ENCODE results near the gene MKLN1. TPM values are rescaled to one million over a fixed set of nuclear protein-coding genes. Genes with fewer than 3 reads are reported as not detected.
"Not testable (repeated sequence)": the region's sequence is repeated elsewhere in the genome, so short reads cannot be mapped to it uniquely, and the experiment has no call there.

MKLN1 gene
- total and polyA plus RNA-seq, 5 donors from 2014 or later = 24.5 to 58.9 (median 34.8) TPM

- Mint-ChIP-seq H3K9me3 (no peaks in the 10 kb centered on the region), H3K4me1 (peaks cover 6 to 49% (median 28%) of the 10 kb centered on the region in 4 donors), H3K27ac (peak overlapping the region in 2 of 3 donors; percentile 69 to 79), H3K36me3 (no peaks in the 10 kb centered on the region), H3K4me3 (no peak overlapping the region), H3K27me3 (peaks cover 10% of the 10 kb centered on the region)
- Histone ChIP-seq H3K4me1 (ENCODE audit: control insufficient read depth, insufficient read depth, low read length, poor library complexity, severe bottlenecking) (peaks cover 27% of the 10 kb centered on the region), H3K9me3 (ENCODE audit: control insufficient read depth in 2 of 2, low read length in 2 of 2) (no peaks in the 10 kb centered on the region), H3K4me3 (ENCODE audit: low read depth, low read length) (no peak overlapping the region), H3K27ac (ENCODE audit: insufficient read depth, low read length, poor library complexity, severe bottlenecking) (no peak overlapping the region), H3K36me3 (ENCODE audit: control insufficient read depth, insufficient read depth, low read length) (no peaks in the 10 kb centered on the region), H3K27me3 (ENCODE audit: control insufficient read depth, insufficient read depth, low read length) (peaks cover 4% of the 10 kb centered on the region)
- DNase-seq (no peak), ATAC-seq (ENCODE audit: low read depth in 2 of 2) (no peak)
Measured at GRCh38 chr7:131504157-131504899, 176.7 kb downstream of the MKLN1 start.

GRCh38 chr7:131505037-131505620 is 177.5 kb downstream of the MKLN1 start:
- Mint-ChIP-seq H3K4me1 (peaks cover 6 to 49% (median 28%) of the 10 kb centered on the region in 4 donors), H3K27me3 (peaks cover 12% of the 10 kb centered on the region), H3K27ac (peak overlapping the region in 2 of 3 donors; percentile 55 to 79)
- not testable (repeated sequence) for DNase-seq; ATAC-seq (ENCODE audit: low read depth in 2 of 2); H3K27me3 ChIP-seq (ENCODE audit: control insufficient read depth, insufficient read depth, low read length); H3K27ac ChIP-seq (ENCODE audit: insufficient read depth, low read length, poor library complexity, severe bottlenecking); H3K9me3 Mint-ChIP-seq; H3K36me3 ChIP-seq (ENCODE audit: control insufficient read depth, insufficient read depth, low read length); H3K9me3 ChIP-seq (ENCODE audit: control insufficient read depth in 2 of 2, low read length in 2 of 2); H3K4me3 ChIP-seq (ENCODE audit: low read depth, low read length); H3K4me3 Mint-ChIP-seq; H3K36me3 Mint-ChIP-seq
- peaks cover 27% of the 10 kb centered on the region for H3K4me1 ChIP-seq (ENCODE audit: control insufficient read depth, insufficient read depth, low read length, poor library complexity, severe bottlenecking)

GRCh38 chr7:131505636-131506557 is 178.2 kb downstream of the MKLN1 start:
- Histone ChIP-seq H3K9me3 (ENCODE audit: control insufficient read depth in 2 of 2, low read length in 2 of 2) (no peaks in the 10 kb centered on the region), H3K4me1 (ENCODE audit: control insufficient read depth, insufficient read depth, low read length, poor library complexity, severe bottlenecking) (peaks cover 20% of the 10 kb centered on the region), H3K36me3 (ENCODE audit: control insufficient read depth, insufficient read depth, low read length) (no peaks in the 10 kb centered on the region), H3K4me3 (ENCODE audit: low read depth, low read length) (no peak overlapping the region), H3K27me3 (ENCODE audit: control insufficient read depth, insufficient read depth, low read length) (peaks cover 4% of the 10 kb centered on the region), H3K27ac (ENCODE audit: insufficient read depth, low read length, poor library complexity, severe bottlenecking) (no peak overlapping the region)
- ATAC-seq (ENCODE audit: low read depth in 2 of 2) (no peak), DNase-seq (no peak)
- Mint-ChIP-seq H3K4me3 (no peak overlapping the region), H3K36me3 (no peaks in the 10 kb centered on the region), H3K27me3 (peaks cover 12% of the 10 kb centered on the region), H3K4me1 (peaks cover 6 to 42% (median 23%) of the 10 kb centered on the region in 4 donors), H3K9me3 (no peaks in the 10 kb centered on the region), H3K27ac (no peak overlapping the region)

- Mint-ChIP-seq H3K9me3 (no peaks in the 10 kb centered on the region), H3K27ac (no peak overlapping the region), H3K36me3 (no peaks in the 10 kb centered on the region), H3K4me3 (no peak overlapping the region), H3K27me3 (peaks cover 12% of the 10 kb centered on the region), H3K4me1 (peaks cover under 1 to 35% (median 16%) of the 10 kb centered on the region in 4 donors)
- H3K36me3 ChIP-seq (ENCODE audit: control insufficient read depth, insufficient read depth, low read length) = no peaks in the 10 kb centered on the region
- H3K4me3 ChIP-seq (ENCODE audit: low read depth, low read length) = no peak overlapping the region
- H3K9me3 ChIP-seq (ENCODE audit: control insufficient read depth in 2 of 2, low read length in 2 of 2) = no peaks in the 10 kb centered on the region
- H3K27me3 ChIP-seq (ENCODE audit: control insufficient read depth, insufficient read depth, low read length) = peaks cover 4% of the 10 kb centered on the region
- no peak overlapping the region for H3K27ac ChIP-seq (ENCODE audit: insufficient read depth, low read length, poor library complexity, severe bottlenecking)
- DNase-seq (no peak), ATAC-seq (ENCODE audit: low read depth in 2 of 2) (no peak)
- H3K4me1 ChIP-seq (ENCODE audit: control insufficient read depth, insufficient read depth, low read length, poor library complexity, severe bottlenecking) = peaks cover 13% of the 10 kb centered on the region
Measured at GRCh38 chr7:131506597-131506996, 178.9 kb downstream of the MKLN1 start.

- DNase-seq = peak; percentile 57 to 76 (median 75)
- H3K4me3 ChIP-seq (ENCODE audit: low read depth, low read length) = no peak overlapping the region
- H3K9me3 ChIP-seq (ENCODE audit: control insufficient read depth in 2 of 2, low read length in 2 of 2) = no peaks in the 10 kb centered on the region
- peak; percentile 82 to 84 for ATAC-seq (ENCODE audit: low read depth in 2 of 2)
- peak overlapping the region in 2 of 4 donors; percentile 19 to 80 for H3K4me3 Mint-ChIP-seq
- no peak overlapping the region for H3K27ac Mint-ChIP-seq
- peaks cover 12% of the 10 kb centered on the region for H3K27me3 Mint-ChIP-seq
- H3K27ac ChIP-seq (ENCODE audit: insufficient read depth, low read length, poor library complexity, severe bottlenecking) = no peak overlapping the region
- H3K36me3 ChIP-seq (ENCODE audit: control insufficient read depth, insufficient read depth, low read length) = no peaks in the 10 kb centered on the region
- H3K36me3 Mint-ChIP-seq = no peaks in the 10 kb centered on the region
- H3K9me3 Mint-ChIP-seq = no peaks in the 10 kb centered on the region
- H3K27me3 ChIP-seq (ENCODE audit: control insufficient read depth, insufficient read depth, low read length) = peaks cover 4% of the 10 kb centered on the region
- H3K4me1 ChIP-seq (ENCODE audit: control insufficient read depth, insufficient read depth, low read length, poor library complexity, severe bottlenecking) = peaks cover 4% of the 10 kb centered on the region
- peaks cover 0 to 27% (median 9%) of the 10 kb centered on the region in 4 donors for H3K4me1 Mint-ChIP-seq
Measured at GRCh38 chr7:131507592-131508331, 180.1 kb downstream of the MKLN1 start.

GRCh38 chr7:131508754-131509486 is 181.2 kb downstream of the MKLN1 start:
- H3K36me3 Mint-ChIP-seq = no peaks in the 10 kb centered on the region
- ATAC-seq (ENCODE audit: low read depth in 2 of 2) = no peak
- H3K27ac Mint-ChIP-seq = peak overlapping the region in 2 of 3 donors; percentile 49 to 62

More at GRCh38 chr7:131508754-131509486, 181.2 kb downstream of the MKLN1 start:
- Histone ChIP-seq H3K4me1 (ENCODE audit: control insufficient read depth, insufficient read depth, low read length, poor library complexity, severe bottlenecking) (peaks cover 4% of the 10 kb centered on the region), H3K27ac (ENCODE audit: insufficient read depth, low read length, poor library complexity, severe bottlenecking) (no peak overlapping the region), H3K4me3 (ENCODE audit: low read depth, low read length) (no peak overlapping the region), H3K9me3 (ENCODE audit: control insufficient read depth in 2 of 2, low read length in 2 of 2) (no peaks in the 10 kb centered on the region), H3K27me3 (ENCODE audit: control insufficient read depth, insufficient read depth, low read length) (peaks cover 4% of the 10 kb centered on the region), H3K36me3 (ENCODE audit: control insufficient read depth, insufficient read depth, low read length) (no peaks in the 10 kb centered on the region)
- no peaks in the 10 kb centered on the region for H3K9me3 Mint-ChIP-seq
- peaks cover 18% of the 10 kb centered on the region for H3K27me3 Mint-ChIP-seq
- H3K4me1 Mint-ChIP-seq = peaks cover 0 to 31% (median 14%) of the 10 kb centered on the region in 4 donors
- no peak overlapping the region for H3K4me3 Mint-ChIP-seq
- DNase-seq = peak in 1 of 3 donors; percentile 28
